BLaER1 treated with 17β-estradiol and CSF1 and Interleukin-3, amounts not matched to agents 10 nM and 100 nM (cell line): ENCODE data around the gene NFATC4.

ENCODE experiments used
- H3K27ac ChIP-seq, 11 experiments: shearing (Covaris generic); formaldehyde crosslinking; 2 replicates each; pipeline ENCODE4 v1.8.1; 2022
- H3K27me3 ChIP-seq, 11 experiments: shearing (Covaris generic); formaldehyde crosslinking; 2 replicates each; pipeline ENCODE4 v1.8.1; 2022
- H3K36me3 ChIP-seq, 11 experiments: shearing (Covaris generic); formaldehyde crosslinking; 2 replicates each; pipeline ENCODE4 v1.8.1; 2022
- H3K4me1 ChIP-seq, 10 experiments: shearing (Covaris generic); formaldehyde crosslinking; 2 replicates each; pipeline ENCODE4 v1.8.1; 2022
- H3K4me2 ChIP-seq, 11 experiments: shearing (Covaris generic); formaldehyde crosslinking; 2 replicates each; pipeline ENCODE4 v1.8.1; 2022
- H3K4me3 ChIP-seq, 10 experiments: shearing (Covaris generic); formaldehyde crosslinking; 2 replicates each; pipeline ENCODE4 v1.8.1; 2022
- H3K9ac ChIP-seq, 11 experiments: shearing (Covaris generic); formaldehyde crosslinking; 2 replicates each; pipeline ENCODE4 v1.8.1; 2022
- H3K9me3 ChIP-seq, 11 experiments: shearing (Covaris generic); formaldehyde crosslinking; replicated peaks in 1 of 11; 2 replicates each; pipeline ENCODE4 v1.8.1; 2022
- H4K20me1 ChIP-seq, 11 experiments: shearing (Covaris generic); formaldehyde crosslinking; 2 replicates each; pipeline ENCODE4 v1.8.1; 2022
- Cebpa-rat ChIP-seq, 11 experiments: shearing (Covaris generic); IDR thresholded peaks; 2 replicates each; pipeline ENCODE4 v1.8.1; 2022

Gene NFATC4

DNA sequence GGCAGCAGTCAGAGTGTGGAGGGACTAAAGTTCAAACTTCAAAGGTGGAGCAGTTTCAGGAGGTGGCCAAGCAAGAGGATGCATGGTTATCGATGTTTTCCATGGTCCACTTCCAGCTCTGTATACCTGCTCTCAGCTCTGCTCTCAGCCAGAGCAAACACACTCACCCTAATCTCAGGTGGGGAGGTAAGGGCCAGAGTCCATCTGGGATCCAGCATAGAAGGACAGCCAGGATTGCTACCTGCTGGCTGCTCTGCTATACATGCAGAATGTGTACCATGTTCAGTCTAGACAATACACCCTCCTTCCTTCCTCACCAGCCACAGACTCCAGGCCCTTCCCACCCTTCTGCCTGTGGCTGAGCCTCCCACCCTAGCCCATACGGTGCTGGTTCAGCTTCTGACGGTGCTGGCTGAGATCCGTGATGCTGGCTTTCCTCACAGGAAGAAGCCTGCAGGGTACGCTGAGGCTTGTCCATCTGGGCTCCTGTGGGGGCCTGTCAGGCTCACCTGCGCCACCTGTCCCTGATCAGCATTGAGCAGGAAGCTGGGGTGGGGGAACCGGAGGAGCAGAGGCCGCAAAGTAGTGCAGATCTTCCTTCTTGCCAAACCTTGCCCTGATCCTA, 59.0 kb downstream of the NFATC4 start:
- TF ChIP-seq Cebpa-rat (IDR thresholded peaks at IDR 0.05) = no peak
- no peak overlapping the region for H3K27ac ChIP-seq
- peaks cover 0 to 4% (median 0%) of the 10 kb centered on the region in 11 experiments; a peak in 1 of 22 replicates for H3K27me3 ChIP-seq
- H4K20me1 ChIP-seq = peaks cover under 1 to 15% (median 12%) of the 10 kb centered on the region in 11 experiments; a peak in 15 of 22 replicates
- no peaks in the 10 kb centered on the region for H3K9me3 ChIP-seq
- peaks cover 59 to 89% (median 81%) of the 10 kb centered on the region in 10 experiments for H3K4me1 ChIP-seq
- H3K4me2 ChIP-seq = peak overlapping the region in 8 of 11 experiments; percentile 37 to 99 (median 98); a peak in 16 of 22 replicates
- H3K9ac ChIP-seq = peak overlapping the region in 1 of 11 experiments; percentile 3; a peak in 1 of 22 replicates
- peaks cover under 1 to 2% (median 1%) of the 10 kb centered on the region in 11 experiments; a peak in 18 of 22 replicates for H3K36me3 ChIP-seq
- H3K4me3 ChIP-seq = no peak overlapping the region

DNA sequence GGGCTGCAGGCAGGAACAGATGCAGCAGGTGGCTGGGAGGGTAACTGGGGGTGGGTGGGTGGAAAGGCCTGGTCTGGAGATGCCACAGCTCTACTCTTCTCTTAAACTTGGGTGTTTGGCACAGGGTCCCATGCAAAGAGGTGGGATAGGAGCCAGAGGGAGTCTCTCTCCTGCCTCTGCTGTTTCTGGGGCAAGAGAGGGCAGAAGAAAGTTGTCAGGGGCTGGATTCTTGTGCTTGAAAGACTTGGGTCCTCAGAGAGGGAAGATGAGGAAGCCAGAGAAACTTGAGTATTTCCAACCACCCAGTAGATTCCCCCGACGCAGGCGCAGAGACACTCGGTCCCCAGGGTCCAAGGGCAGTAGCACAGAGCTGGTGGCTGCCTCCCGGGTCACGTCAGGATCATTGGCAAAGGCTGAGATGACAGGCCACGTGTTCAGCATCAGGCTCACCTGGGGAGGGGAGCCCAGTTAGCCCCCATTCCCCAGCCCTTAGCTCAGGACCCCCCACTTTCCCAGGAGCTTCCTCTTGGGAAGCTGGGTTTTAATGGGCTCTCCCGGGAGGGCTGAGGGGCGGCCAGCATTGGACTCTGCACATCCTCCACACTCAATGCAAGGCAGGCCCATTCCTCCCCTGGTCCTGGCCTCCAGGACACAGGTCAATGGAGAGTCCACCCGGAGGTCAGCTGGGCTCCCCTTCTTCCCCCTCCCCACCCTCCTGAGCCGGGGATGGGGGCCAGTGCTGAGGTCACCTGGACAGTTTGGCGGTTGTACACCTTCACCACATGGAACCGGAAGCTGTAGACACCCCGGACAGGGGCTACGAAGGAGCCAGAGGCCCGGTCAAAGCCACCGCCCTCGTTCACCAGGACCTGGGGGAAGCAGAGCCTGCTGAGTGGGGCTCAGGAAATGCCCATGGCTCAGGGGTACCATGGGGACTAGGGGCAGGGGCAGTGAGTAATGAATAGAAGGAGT, 59.8 kb downstream of the NFATC4 start:
- peak overlapping the region; percentile 26 to 99 (median 98) for H3K4me2 ChIP-seq
- peak overlapping the region in 7 of 11 experiments; percentile 8 to 49 (median 36); a peak in 9 of 22 replicates for H3K27ac ChIP-seq
- H3K4me1 ChIP-seq = peaks cover 59 to 89% (median 81%) of the 10 kb centered on the region in 10 experiments
- no peaks in the 10 kb centered on the region for H3K9me3 ChIP-seq
- TF ChIP-seq Cebpa-rat (IDR thresholded peaks at IDR 0.05) = no peak
- no peak overlapping the region for H3K4me3 ChIP-seq
- H3K27me3 ChIP-seq = peaks cover 0 to 4% (median 0%) of the 10 kb centered on the region in 11 experiments; a peak in 1 of 22 replicates
- H3K36me3 ChIP-seq = peaks cover 9 to 10% (median 9%) of the 10 kb centered on the region in 11 experiments
- H4K20me1 ChIP-seq = peaks cover 4 to 23% (median 19%) of the 10 kb centered on the region in 11 experiments; a peak in 15 of 22 replicates
- peak overlapping the region in 2 of 11 experiments; percentile 19 to 98; a peak in 4 of 22 replicates for H3K9ac ChIP-seq

DNA sequence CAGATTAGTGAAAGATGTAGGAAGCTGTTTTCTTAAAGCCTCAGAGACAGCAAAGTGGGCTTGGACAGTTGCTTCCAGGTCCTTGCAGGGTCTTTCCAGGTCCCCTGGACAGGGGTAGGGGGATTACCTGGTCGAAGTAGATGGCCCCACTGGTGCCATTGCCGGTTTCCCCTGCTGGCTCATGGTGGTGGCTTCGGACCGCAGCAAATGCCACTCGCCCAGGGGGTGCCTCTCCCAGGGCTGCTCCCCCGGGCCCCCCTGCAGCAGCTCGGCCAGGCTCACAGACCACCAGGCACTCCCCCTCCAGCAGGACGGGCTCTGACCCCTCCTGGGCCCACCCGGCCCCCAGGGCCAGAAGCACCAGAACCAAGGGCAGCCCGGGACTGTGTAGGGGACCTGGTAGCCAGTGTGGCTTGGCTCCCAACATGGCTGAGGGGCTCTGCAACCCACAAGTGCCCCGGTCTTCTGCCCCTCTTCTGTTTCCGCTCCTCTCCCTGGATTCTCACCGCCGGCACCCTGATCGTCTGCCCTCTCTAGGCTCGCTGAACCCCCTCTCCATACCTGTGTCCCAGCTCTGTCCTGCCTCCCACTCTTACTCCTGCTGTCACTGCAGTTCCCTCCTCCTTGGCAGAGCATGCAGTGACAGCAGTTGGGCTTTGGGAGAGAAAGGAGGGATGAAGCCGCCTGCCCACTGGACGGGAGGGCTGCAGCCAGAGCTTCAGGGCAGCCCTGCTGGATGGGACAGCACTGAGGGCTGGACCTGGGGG, 60.8 kb downstream of the NFATC4 start:
- Histone ChIP-seq H3K4me1 (peaks cover 54 to 89% (median 82%) of the 10 kb centered on the region in 10 experiments), H3K9me3 (no peaks in the 10 kb centered on the region), H3K9ac (peak overlapping the region; percentile 94 to 99 (median 97)), H4K20me1 (peaks cover 4 to 29% (median 21%) of the 10 kb centered on the region in 11 experiments; a peak in 15 of 22 replicates), H3K4me3 (peak overlapping the region in 7 of 10 experiments; percentile 82 to 91 (median 83); a peak in 9 of 20 replicates), H3K4me2 (peak overlapping the region; percentile 88 to 99 (median 98)), H3K27me3 (no peaks in the 10 kb centered on the region), H3K36me3 (peaks cover 18 to 20% (median 19%) of the 10 kb centered on the region in 11 experiments), H3K27ac (peak overlapping the region; percentile 96 to 99 (median 98))
- TF ChIP-seq Cebpa-rat (IDR thresholded peaks at IDR 0.05) = no peak
